ENCODE results near the gene PRKN.

GRCh38 chr6:161743509-161744178 lies 983.9 kb downstream of the PRKN start:
- no peak for TF ChIP-seq CTCF (IDR thresholded peaks at IDR 0.05; ENCODE audit: borderline replicate concordance, extremely low read depth, low read length, poor library complexity, severe bottlenecking)
- TF ChIP-seq EZH2 (IDR thresholded peaks at IDR 0.05; ENCODE audit: borderline replicate concordance, low read depth, low read length, severe bottlenecking), result no peak

Measured in DND-41 (cell line).